ENCODE results near the gene NUP35.

The NUP35 gene, protein sequence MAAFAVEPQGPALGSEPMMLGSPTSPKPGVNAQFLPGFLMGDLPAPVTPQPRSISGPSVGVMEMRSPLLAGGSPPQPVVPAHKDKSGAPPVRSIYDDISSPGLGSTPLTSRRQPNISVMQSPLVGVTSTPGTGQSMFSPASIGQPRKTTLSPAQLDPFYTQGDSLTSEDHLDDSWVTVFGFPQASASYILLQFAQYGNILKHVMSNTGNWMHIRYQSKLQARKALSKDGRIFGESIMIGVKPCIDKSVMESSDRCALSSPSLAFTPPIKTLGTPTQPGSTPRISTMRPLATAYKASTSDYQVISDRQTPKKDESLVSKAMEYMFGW

DNA sequence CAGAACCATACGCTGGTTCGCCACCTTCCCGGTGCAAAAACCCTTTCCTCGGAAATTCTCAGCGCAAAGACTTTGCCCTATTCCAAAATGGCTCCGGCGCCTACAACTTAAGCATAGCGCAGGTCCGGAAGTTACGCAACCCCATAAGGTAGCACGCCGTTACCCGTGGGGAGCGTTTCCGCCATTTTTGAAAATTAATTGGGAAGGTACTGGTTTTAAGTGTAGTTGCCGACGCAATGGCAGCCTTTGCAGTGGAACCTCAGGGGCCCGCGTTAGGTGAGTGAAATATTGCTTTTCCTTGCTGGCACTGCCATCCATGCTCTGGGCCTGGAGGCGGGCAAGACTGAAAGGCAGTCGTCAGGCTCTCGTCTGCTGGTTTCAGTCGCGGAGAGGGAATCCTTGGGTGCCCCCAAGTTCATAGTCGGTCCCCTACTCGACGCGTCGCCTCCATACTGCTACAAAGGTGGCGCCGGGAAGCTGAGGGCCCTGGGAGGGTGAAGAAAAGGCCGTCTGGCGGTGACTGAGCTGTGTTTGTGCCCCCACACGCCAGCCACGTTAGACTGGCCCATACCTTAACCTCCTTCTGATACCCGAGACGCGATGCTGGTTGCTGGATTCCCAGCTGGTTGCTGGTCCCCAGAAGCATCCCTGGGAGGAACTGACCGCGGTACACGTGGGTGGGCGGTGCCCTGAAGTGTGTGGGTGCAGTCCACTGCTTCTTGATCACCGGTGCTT, at the start of gene NUP35:
TSS of gene NUP35 (plus strand) at position 222 of the 735 bp plus-strand sequence. CDS start at position 237, 15 bp downstream.
- peak; percentile 98 for DNase-seq

DNA sequence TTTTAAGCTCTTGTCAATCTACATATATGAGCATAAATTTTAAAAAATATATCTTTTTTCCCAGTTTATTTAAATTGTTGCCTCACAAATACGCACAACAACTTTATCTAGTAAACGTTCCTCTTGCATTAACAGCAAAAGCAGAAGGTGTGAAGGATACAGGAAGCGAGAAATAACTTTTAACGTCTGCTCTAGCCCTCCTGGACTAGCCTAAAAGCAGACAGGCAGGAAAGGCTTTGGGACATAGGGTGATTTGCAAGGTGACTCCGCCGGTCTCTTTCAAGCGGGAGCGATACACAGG, 46.1 kb upstream of the NUP35 start:
- DNase-seq = no peak

DNA sequence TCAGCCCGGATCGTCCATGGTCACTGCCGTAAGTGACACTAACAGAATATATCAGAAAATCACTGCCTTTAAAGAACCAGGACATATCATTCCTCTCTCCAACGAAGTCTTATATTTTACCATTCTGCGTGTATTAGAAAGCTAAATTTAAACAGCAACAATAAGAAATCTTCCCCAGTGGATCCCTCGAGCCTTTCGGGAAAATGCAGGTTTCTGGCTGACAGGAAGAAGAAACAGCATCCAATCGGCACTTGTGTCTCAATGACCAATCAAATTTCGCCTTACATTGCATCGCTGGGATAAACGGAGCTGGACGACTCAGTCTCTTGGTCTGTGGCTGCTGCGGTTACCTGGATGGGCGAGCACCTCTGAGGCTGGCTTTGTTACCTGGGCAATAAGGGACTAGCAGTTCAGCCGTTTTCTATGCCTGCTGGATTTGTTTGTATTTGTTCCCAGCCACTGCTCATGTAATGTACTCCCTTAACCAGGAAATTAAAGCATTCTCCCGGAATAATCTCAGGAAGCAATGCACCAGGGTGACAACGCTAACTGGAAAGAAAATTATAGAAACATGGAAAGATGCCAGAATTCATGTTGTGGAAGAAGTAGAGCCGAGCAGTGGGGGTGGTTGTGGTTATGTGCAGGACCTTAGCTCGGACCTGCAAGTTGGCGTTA, 45.6 kb upstream of the NUP35 start, which contains the start of gene DUSP19:
TSS of gene DUSP19 (plus strand) at position 284 of the 675 bp plus-strand sequence. CDS start at position 471, 187 bp downstream.
- DNase-seq = peak; percentile 99

DNA sequence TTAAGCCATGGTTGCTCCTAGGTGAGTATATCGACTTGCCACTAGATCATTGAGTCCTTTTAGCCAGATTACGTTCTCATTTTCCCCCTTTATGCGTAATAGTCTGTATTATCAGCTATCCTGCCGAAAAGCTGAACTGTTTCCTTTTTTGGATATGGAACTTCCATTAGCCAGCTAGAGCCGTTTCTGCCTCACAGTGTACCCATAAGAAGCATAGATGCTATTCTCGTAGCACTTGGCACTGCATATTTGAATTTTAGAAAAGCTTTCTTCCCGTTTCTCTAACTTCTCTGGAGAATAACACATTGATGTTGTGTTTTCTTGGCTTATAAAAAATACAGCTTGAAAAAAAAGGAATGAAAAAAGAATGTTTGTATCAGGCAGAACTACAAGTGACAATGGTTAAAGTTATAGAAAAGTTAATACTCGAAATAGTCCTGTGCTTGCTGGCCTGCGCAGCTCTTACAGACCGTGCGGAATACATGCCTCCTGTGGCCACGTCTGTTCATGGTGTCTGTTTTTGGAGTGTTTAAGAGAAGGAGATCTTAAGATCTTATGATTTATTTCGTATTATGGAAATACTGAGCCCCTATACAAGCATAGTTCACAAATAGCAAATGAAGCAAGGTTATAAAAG, 45.0 kb upstream of the NUP35 start:
- peak; percentile 55 for DNase-seq

DNA sequence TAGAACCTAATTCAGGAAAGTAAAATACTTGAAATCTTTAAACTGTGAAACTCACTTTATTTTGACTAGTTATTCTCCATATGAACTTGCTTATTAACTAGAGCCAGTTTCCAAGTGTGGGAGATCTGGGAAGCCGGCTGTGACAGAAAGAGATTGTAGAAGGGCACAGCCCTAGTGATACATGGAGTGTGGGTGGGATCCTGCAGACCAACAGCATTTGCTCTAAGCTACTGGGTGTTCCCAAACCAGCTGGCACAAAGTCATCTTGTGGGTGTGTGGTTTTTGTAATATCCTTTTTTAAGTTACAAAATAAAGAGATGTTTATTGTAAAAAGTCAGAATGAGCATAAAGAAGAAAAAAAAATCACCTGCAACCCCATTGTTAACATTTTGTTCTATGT, 42.3 kb upstream of the NUP35 start:
- no peak for DNase-seq

DNA sequence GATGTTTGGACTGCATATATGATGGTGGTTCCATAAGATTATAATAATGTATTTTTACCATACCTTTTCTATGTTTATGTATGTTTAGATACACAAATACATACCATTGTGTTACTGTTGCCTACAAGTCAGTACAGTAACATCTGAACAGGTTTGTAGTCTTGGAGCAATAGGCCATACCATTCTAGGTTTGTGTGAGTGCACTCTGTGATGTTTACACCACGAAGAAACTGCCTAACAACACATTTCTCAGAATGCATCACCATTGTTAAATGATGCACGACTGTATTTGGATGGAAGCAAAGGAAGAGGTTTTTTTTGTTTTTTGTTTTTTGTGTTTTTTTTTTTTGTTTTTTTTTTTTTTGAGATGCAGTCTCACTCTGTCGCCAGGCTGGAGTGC, 36.2 kb upstream of the NUP35 start:
- no peak for DNase-seq

DNA sequence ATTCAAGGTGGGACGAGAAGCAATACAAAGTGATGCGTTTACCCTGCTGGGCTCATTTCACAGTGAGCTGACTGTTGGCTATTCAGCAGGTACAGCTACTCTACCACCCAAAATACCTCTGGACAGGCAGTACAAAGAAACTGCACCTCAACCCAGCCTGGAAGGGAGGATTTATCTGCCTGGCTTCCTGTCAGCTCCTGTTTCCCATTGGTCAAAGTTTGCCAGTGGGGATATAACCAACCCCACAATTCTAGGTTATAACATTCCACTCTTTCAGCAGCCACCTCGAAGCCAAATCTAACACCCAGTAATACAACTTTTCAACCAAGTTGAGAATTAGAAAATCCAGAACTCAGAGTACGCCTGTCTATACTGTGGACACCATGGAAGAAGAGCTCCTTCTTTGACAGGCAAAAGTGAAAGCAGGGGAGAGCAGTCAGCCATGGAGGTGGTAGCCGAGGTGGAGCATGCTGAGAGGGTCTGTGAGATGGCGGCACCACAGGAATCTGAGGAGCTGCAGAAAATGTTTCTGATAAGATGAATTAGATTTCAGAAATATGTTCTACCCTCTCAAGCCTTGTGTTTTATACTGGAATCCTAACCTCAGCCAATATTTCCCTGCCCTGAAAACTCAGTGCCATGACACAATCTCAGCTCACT, 34.9 kb upstream of the NUP35 start:
- no peak for DNase-seq

DNA sequence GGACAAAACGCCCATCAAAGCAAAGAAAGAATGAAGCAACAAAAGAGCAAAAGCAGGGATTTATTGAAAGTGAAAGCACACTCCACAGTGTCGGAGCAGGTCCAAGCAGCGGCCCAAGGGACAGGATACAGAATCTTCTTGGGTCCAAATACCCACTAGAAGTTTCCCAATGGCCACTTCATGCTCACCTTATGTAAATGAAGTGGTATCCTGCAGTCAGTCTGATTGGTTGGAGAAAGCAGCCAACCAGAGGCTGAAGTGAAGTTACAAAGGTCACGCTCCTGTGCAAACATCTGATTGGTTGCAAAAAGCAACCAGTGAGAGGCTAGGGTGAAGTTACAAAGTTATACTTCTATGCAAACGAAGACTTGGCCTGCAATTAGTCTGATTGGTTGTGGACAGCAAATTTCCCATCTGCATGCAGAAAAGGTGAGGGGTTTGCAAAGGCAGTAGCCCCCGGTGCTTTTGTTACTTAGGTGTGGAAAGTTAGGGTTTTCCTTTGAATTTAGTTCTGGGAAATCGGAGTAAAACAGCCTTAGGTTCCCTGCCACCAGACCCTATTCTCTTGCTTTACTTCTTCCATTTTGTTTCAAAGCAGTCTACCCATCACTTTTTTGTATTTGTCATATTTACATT, 32.8 kb upstream of the NUP35 start:
- DNase-seq = no peak

DNA sequence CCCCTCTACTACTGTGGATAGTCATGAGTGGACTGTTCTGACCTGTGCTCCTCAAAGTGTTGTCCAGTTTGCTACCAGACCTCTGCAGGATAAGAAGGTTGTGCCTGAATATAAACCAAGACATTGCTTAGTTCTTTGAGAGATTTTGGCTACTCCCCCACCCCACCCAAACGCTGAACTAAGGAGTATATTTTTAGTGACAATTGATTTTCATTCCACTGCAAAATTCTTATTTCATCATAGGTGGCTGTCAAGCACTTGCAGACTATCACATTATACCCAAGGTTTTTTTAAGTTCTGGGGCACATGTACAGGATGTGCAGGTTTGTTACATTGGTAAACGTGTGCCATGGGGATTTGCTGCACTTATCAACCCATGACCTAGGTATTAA, 32.3 kb upstream of the NUP35 start:
- DNase-seq = no peak

DNA sequence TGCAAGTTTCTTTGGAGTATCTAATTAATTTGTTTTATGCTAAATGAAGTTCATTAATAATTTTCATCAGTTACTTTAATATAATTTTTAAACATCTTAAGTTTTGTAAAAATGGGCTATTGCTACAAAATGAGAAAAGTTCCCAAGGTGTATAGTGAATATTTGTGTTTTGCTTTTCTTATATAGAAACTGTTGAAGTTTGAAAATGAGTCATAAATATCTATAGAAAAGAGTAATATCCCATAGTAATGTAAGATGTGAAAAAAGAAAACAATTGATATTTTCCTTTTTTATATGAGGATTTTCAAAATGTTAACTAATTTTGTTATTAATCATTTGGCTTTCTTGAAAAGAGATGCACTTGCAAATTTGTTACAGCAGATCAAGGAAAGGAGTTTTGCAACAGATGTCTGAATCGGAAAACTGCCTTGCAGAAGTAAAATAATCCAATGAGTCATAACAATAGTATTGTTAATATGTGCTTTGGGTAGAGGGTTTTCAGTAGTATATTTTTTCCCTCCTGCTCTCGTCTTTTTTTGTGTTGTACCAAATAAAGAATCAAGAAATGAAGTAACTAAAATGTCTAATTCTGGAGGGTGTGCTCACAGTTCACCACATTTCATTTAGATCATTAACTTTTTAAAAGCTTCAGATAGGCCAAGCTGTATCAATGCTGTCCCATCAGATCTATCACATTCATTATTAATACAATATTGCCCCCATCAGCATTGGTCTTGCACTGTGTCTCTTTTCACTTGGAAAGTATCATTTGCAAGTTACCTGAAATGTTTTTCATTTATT, 30.2 kb upstream of the NUP35 start:
- no peak for DNase-seq

DNA sequence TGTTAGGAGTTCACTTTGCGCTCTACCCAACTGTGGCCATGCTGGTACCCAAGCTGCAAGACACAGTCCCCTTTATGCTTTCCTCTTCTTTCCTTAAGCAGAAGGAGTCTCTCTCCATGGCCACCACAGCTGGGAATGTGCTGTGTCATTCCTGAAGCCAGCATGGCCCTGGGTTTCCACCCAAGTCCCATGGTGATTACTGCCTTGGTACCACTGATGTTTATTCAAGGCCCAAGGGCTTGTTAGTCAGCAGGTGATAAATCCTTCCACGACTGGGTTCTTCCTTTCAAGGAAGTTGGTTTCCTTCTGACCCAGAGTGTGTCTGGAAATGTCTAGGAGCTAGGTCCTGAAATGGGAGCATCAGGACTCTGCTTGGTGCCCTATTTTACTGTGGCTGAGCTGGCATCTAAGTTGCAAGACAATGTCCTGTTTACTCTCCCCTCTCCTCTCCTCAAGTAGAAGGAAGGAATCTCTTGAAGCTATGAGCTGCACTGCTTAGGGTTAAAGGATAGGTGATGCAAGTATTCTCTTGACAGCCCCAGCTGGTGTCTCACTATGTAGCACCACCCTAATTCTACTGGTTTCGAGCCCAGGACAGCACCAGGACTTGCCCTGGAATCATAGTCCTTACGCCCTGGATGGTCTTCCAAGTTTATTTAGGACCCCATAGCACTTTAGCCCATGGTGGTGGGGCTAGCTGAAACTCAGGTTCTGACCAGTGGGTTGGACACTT, 18.7 kb upstream of the NUP35 start:
- DNase-seq = no peak

DNA sequence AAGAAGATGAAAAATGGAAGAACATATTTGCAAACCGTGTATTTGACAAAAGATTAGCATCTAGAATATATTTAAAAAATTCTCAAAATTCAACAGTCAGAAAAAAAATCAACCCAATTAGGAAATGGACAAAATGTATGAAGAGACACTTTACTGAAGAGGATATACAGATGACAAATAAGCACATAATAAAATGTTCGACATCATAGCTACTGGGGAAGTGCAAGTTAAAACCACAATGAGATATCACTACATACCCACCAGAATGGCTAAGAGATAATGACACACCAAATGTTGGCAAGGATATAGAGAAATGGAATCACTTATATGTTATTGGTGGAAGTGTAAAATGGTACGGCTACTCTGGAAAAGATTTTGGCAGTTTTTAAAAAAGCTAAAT, 11.7 kb upstream of the NUP35 start:
- no peak for DNase-seq

DNA sequence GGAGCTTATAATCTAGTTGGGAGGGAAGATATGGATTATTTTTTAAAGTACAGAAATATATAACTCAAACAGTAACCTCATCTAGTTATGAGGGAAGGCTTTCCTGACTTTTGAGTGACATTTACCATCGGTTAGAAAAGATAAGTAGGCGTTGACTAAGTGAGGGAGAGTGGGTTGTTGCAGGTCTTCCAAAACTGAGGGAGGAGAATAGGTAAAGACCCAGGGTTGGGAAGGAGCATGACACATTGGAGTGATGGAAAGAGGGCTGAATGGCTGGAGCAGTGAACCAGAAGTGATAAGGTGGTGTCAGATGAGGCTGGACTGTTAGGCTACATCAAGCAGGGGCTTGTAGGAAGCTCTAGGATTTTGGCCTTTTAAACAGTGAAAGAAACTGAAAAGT, 10.6 kb upstream of the NUP35 start:
- DNase-seq = no peak

DNA sequence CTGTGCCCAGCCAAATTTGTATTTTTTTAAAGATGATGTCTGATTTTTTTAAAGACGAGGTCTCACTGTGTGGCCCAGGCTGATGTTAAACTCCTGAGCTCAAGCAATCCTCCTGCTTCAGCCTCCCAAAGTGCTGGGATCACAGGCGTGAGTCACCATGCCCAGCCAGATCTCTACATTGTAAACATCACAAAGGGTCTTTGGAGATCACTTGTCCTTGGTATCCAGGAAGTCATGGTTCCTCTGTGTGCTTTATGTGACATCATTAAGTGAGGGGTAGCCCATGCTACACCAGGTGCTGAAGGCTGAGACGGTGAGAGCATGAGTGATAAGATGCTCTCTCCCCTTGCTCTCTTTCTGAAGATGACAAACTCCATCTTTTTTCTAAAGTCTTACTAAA, 7.0 kb upstream of the NUP35 start:
- peak; percentile 72 for DNase-seq

DNA sequence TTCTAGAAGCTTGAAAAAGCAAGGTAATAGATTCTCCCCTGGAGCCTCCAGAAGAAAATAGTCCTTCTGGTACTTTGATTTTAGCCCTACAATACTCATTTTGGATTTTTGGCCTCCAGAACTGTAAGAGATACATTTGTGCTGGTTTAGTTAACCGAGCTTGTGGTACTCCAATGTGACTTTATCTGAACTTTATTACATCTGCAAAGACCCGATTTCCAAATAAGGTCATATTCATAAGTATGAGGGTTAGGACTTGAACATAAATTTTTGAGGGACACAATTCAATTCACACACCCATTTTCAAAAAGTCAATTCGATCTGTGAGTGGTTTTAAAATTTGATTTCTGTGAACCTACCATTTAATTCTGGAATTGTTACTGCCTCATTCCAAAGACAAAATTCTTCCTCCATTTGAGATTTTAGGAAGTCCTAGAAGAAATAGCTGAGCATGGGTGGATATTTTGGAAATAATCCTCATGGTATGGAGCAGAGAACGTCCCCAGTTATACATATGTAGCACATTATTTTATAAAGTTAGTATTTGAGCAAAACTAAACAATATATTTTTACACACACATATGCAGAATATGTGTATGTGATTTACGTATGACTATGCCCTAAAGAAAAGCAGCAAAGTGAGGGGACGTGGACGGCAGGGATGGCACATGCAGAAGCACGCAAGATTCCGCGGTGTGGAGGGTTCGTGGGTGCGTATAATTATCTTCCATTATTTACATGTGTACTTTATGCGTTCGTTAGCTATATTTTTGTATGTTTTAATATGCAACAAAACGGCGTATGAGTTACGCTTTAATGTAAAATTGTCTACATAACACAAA, 905 bp upstream of the NUP35 start:
- no peak for DNase-seq

DNA sequence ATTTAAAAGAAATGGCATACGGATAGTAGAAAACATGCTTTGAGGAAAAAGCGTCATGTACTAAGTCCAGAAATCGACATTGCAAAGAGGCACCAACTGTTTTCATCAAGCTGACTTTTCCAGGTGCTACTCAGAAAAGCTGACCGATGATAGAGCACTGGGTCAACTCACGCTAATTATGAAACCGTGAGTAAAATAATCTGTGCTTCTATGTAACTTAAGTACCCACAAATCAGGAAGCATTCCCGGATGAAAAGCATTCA, 353 bp upstream of the NUP35 start:
- DNase-seq = no peak

DNA sequence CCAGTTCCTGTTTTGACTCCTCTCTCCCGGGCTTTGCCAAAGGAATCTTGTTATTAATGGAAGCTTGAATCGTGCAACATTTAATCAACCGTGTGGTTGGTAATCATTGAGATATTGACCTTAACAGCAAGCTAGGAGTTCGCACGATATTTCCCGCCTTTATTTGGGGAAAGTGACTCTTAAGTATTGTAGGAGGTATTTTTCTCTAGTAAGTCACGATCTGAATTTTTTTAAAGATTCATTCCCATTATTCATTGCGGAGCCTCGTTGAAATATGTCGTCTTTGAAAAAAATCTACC, 663 bp downstream of the NUP35 start:
- no peak for DNase-seq

DNA sequence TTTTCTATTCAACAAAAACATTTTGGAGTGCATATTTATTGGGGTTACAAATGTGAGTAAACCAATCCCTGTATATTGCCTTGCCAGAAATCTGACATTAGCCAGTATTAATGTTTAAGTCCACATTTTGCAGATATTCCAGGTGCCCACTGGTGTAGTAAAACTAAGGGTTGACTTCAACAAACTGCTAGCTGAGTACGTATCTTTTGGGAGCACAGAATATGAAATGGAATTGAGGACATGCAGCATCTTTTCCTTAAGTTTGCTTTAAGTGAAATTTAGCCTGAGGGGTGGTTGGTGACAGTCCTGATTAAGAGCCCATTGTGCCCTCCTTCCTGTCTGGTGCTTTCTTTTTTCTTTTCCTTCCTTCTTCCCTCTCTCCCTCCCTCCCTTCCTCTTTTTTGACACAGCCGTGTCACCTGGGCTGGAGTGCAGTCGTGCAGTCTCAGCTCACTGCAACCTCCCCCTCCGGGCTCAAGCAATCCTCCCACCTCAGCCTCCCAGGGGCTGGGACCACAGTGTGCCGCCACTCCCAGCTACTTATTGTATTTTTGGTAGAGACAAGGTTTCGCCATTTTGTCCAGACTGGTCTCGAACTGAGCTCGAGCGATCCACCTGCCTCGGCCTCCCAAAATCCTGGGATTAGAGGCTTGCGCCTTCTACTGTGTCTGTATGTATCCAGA, 1.6 kb downstream of the NUP35 start:
- DNase-seq = no peak

DNA sequence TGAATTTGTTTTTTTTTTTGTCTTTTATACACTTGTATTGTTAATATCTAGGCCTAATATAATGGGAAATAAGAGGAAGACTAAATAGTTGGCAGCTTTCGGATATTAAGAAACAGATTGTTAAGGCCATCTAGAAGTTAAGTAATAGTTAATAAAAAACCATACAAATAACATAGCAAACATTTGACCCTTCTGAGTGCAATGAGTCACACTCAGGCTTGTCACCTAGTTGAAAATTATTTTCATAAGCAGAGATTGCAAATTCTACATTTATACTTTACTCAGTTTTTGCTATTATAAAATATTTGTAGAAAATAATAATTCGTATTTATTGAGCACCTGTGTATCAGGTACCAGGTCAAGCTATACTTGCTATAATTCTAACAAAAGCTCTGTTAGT, 2.4 kb downstream of the NUP35 start:
- DNase-seq = no peak

DNA sequence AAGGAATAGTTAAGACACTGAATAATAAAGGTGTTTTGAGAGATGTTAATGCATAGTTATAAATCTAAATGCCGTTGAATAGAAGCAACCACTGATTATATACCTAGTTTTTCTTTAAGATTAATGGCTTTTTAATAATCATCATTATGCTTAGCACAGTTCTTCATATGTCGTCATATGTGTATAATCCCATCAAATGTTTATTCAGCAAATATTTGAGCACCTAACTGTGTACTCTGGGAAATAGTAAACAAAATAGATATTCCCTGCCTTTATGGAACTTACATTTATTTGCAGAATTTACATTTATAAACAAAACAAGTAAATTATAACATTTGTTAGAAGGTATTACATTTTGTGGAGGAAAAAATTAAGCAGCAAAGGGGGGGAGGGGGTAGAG, 9.8 kb downstream of the NUP35 start:
- DNase-seq = no peak
